Measurements from ENCODE around the gene ST6GALNAC4. TPM values are rescaled to one million over a fixed set of nuclear protein-coding genes. Genes with fewer than 3 reads are reported as not detected.

The ST6GALNAC4 gene
- total and polyA plus RNA-seq, 9 of the 15 experiments (the other 6 are each of a cell fraction or from before 2014, with no cell fraction given) = 2.6 to 43.1 (median 15.4) TPM

GRCh38 chr9:127921557-127922120 lies 4.8 kb upstream of the ST6GALNAC4 start (continued):
- TF ChIP-seq ZNF592 (IDR thresholded peaks at IDR 0.05) = no peak
- no peak for TF ChIP-seq KAT8 (IDR thresholded peaks at IDR 0.05; ENCODE audit: low read depth)
- TF ChIP-seq FOXO4 (CRISPR knock-in tag; IDR thresholded peaks at IDR 0.05) = no peak
- no peak for TF ChIP-seq SOX6 (IDR thresholded peaks at IDR 0.05)
- no peak for TF ChIP-seq VEZF1 (CRISPR knock-in tag; IDR thresholded peaks at IDR 0.05)
- no peak for TF ChIP-seq ZNF316 (IDR thresholded peaks at IDR 0.05)
- TF ChIP-seq PHF21A (IDR thresholded peaks at IDR 0.05; ENCODE audit: borderline replicate concordance, low read depth) = no peak
- no peak for TF ChIP-seq CHD7 (IDR thresholded peaks at IDR 0.05; ENCODE audit: low read depth, low read length)
- TF ChIP-seq EP300 (IDR thresholded peaks at IDR 0.05; ENCODE audit: low read length) = no peak
- peak; percentile 45 for TF ChIP-seq ZNF121 (CRISPR knock-in tag; conservative IDR thresholded peaks at IDR 0.05)
